ENCODE measurements around the gene HIRA. TPM values are rescaled to one million over a fixed set of nuclear protein-coding genes. Genes with fewer than 3 reads are reported as not detected.

HIRA gene
- total and polyA plus RNA-seq, 9 of the 15 experiments (the other 6 are each of a cell fraction or from before 2014, with no cell fraction given), result 0.96 to 132 (median 58.4) TPM

DNA sequence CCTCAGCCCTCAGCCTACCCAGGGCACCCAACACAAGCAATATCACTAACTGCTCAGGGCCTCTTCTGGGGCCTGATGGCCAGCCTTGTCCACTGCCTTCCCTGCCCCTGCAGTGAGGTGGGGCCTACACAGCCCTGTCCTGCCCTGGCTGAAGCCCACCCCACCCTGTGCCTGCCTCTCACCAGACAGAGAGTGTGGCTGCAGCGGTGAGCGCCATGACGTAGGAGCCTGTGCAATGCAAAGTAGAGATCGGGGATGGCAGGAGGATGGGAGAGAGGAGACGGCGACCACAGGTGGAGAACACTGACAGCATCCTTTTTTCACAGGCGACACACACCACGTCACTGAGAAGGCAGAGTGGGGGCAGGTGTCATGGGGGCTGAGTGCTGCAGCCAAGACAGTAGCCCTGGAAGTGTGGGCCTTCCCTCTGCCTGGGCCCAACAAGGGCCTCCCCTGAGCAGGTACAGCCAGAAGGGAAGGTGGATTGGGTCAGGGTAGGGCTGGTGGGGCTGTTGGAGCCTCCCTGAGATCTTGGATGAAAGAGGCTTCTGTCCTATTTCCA, 74.7 kb downstream of the HIRA start (continued):
- TF ChIP-seq HMGXB4 (CRISPR knock-in tag; IDR thresholded peaks at IDR 0.05) (peak; percentile 19; the same call in 1 of the 2 replicates), ZNF740 (CRISPR knock-in tag; IDR thresholded peaks at IDR 0.05) (0 out of 2 replicates have a peak, but pooled peaks have one; percentile 17), ZNF740 (tag; IDR thresholded peaks at IDR 0.05) (no peak), POLR2G (IDR thresholded peaks at IDR 0.05; ENCODE audit: low read depth, low read length) (peak; percentile 73), WHSC1 (IDR thresholded peaks at IDR 0.05; ENCODE audit: low read length) (no peak), ZNF263 (CRISPR knock-in tag; IDR thresholded peaks at IDR 0.05; ENCODE audit: borderline replicate concordance) (peak; percentile 54; the same call in 1 of the 2 replicates), SAP30 (IDR thresholded peaks at IDR 0.05; ENCODE audit: borderline replicate concordance, insufficient read depth, low read depth, low read length, poor library complexity, severe bottlenecking) (peak; percentile 28), MLLT1 (IDR thresholded peaks at IDR 0.05) (no peak), POLR2AphosphoS2 (IDR thresholded peaks at IDR 0.05; ENCODE audit: low read length) (peak; percentile 75; the same call in 1 of the 2 replicates), HDAC1 (IDR thresholded peaks at IDR 0.05) (no peak), CCNT2 (IDR thresholded peaks at IDR 0.05; ENCODE audit: borderline replicate concordance, extremely low read depth, insufficient read length, low read depth, low read length) (no peak), BRD4 (IDR thresholded peaks at IDR 0.05) (no peak)
- TF ChIP-seq, protein P1, sequence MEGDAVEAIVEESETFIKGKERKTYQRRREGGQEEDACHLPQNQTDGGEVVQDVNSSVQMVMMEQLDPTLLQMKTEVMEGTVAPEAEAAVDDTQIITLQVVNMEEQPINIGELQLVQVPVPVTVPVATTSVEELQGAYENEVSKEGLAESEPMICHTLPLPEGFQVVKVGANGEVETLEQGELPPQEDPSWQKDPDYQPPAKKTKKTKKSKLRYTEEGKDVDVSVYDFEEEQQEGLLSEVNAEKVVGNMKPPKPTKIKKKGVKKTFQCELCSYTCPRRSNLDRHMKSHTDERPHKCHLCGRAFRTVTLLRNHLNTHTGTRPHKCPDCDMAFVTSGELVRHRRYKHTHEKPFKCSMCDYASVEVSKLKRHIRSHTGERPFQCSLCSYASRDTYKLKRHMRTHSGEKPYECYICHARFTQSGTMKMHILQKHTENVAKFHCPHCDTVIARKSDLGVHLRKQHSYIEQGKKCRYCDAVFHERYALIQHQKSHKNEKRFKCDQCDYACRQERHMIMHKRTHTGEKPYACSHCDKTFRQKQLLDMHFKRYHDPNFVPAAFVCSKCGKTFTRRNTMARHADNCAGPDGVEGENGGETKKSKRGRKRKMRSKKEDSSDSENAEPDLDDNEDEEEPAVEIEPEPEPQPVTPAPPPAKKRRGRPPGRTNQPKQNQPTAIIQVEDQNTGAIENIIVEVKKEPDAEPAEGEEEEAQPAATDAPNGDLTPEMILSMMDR (IDR thresholded peaks at IDR 0.05 in 2 of 3, conservative IDR thresholded peaks at IDR 0.05 in 1 of 3; ENCODE audit: insufficient read depth in 2 of 3, low read depth in 1 of 3, low read length in 3 of 3), result no peak
- TF ChIP-seq, protein P2, sequence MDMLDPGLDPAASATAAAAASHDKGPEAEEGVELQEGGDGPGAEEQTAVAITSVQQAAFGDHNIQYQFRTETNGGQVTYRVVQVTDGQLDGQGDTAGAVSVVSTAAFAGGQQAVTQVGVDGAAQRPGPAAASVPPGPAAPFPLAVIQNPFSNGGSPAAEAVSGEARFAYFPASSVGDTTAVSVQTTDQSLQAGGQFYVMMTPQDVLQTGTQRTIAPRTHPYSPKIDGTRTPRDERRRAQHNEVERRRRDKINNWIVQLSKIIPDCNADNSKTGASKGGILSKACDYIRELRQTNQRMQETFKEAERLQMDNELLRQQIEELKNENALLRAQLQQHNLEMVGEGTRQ (CRISPR knock-in tag; IDR thresholded peaks at IDR 0.05), result no peak
